HG03196 (cell line): ENCODE measurements around the gene MLLT10.
"Not testable (repeated sequence)": the region's sequence is repeated elsewhere in the genome, so short reads cannot be mapped to it uniquely, and the experiment has no call there.

ENCODE experiments used
- ATAC-seq: cut with Tn5 transposase; IDR thresholded peaks from one replicate; pipeline ENCODE4 v1.9.1; 2021; ENCODE audit not compliant: unreplicated experiment

The MLLT10 gene

DNA sequence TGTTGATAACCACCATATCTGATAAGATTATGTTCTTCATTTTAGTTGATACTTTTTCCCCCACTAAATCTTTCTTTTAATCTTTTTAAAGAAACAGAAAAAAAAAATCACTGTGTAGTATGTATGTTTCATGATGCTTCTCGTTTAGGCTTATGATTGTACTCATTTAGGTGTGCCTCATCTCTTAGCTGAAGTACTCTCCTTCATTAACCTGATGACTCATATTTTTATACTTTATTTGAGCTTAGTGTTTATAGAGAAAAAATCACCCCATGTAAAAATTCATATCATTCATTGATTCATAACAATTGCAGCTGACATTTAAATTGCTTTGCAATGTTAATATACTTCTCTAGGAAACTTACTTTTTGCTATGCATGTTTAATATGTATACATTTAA, 158.9 kb downstream of the MLLT10 start:
- no peak for ATAC-seq

DNA sequence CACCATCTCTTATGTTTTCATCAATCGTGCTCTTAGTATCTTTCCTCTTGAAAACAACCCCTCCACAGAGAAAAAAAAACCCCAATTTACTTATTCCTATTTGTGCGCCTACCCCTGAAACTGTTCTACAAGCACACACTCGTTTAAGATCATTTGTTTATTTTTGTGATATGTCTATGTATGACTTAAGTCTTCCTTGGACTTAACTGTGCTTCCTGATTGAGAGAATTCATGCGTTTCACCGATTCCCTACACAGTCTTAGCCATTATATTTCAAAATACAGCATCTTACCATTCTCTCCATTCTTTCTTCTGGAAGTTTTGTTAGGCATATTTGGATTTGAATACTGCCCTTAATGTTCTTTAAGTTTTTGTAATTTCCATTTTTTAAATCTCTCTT, 159.4 kb downstream of the MLLT10 start:
- ATAC-seq: no peak

DNA sequence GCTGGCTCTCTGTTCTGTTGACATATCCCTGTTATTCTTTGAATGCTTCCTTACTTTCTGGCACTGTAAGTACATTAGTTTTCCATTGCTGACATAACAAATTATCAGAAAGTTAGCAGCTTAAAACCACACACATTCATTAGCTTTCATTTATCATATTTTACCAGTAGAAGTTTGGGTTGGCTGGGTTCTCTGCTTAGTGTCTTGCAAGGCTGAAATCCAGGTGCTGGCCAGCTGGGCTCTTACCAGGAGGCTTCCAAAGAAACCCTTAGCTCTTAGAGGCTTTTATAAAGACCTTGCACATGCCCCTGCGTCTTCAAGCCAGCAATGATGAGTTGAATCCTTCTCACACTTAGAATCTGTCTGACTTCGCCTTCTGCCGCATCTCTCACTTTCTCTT, 160.6 kb downstream of the MLLT10 start:
- no peak for ATAC-seq

DNA sequence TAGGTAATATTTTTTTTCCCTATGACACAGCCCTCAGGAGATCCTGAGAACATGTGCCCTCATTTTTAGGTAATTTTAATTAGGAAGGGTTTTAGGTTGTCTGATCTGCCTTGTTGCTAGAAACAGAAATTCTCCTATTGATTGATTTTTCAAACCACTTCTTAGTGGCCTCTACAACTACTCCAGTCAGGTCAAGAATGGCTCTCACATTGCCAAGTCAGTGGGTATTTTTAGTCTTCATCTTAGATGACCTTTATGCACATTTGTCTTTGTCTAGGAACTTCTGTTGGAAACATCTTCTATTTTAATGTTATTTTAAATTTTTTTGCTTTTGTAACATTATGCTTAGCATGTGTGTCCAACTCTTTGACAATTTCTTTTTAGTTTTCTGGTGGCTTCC, 162.3 kb downstream of the MLLT10 start:
- no peak for ATAC-seq

DNA sequence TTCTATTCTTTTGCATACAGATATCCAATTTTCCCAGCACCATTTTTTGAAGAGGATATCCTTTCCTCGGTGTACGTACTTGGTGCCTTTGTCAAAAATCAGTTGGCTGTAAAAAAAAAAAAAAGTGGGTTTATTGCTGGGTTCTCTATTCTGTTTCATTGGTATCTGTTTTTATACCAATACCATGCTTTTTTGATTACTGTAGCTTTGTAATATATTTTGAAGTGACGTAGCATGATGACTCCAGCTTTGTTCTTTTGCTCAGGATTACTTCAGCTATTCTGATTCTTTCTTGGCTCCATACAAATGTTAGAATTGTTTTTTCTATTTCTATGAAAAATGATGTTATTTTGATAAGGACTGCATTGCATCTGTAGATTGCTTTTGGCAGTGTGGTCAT, 165.5 kb downstream of the MLLT10 start:
- ATAC-seq: no peak

DNA sequence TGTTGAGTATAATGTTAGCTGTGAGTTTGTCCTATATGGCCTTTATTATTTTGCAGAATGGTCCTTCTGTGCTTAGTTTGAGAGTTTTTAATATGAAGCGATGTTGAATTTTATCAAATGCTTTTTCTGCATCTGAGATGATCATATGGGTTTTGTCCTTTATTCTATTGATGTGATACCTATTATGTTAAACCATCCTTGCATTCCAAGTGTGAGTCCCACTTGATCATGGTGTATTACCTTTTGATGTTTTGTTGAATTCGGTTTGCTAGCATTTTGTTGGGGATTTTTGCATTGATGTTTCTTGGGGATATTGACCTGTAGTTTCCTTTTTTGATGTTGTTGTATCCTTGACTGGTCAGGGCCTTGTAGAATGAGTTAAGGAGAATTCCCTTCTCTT, 166.4 kb downstream of the MLLT10 start:
- ATAC-seq: no peak

DNA sequence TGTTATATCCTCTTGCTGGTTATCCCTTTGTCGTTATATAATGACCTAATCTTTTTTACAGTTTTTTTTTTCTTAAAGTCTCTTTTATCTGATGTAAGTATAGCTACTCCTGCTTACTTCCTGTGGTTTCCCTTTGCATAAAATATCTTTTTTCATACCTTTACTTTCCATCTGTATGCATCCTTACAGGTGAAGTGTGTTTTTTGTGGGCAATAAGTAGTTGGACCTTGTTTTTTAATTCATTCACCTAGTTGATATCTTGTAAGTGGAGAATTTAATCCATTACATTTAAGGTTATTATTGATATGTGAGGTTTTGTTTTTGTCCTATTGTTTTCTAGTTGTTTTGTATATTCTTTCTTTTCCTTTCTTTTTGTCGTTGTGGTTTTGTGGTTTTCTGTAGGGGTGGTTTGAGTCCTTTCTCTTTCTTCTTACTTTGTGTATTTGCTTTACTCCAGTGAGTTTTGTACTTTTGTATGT, 168.6 kb downstream of the MLLT10 start:
- peak; percentile 64 for ATAC-seq

DNA sequence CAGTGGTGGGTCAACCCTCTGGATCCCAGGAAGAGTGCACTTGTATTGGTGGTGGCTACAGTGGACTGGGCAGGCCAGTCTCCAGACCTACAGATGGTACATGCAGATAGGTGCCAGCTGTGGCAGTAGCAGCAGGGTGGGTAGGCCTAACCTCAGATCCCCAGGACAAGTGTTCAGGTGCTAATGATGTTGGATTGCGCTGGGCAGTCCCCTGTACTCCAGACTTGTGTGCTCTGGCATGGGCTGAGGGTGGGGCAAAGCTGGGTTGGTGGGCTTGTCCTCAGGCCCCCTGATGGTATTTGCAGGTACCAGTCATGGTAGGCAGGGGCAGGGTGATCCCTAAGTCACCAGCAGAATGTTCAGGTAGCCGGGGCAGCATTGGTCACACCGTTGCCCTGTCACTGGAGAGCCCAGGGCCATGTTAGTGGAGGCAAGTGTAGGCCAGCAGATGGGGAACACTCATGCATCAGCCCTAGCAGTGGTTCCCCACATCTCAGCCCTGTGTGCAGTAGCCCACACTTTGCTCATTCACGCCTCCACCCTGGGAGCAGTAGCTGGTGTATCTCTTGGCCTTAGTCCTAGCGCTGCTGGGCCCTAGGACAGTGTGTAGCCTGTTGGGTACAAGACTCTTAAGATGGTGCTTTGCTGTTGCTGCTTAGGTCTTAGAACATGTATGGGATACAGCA, 171.3 kb downstream of the MLLT10 start:
- no peak for ATAC-seq

DNA sequence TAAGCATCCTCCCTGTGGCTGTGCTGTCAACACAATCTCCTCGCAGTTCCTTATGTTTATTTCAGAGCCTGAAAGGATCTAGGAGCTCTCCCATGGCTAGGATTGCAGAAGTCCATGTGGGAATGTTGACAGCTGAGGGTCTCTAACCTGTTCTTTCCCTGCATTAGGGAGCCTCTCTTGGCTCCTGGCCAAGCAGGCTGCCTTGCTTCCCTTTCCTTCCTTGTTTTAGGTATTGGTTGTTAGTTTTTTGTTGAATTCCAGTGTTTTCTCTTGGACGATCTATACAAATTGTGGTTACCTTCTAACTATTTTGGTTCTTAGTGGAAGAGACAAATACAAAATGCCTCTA, 171.8 kb downstream of the MLLT10 start:
- no peak for ATAC-seq

DNA sequence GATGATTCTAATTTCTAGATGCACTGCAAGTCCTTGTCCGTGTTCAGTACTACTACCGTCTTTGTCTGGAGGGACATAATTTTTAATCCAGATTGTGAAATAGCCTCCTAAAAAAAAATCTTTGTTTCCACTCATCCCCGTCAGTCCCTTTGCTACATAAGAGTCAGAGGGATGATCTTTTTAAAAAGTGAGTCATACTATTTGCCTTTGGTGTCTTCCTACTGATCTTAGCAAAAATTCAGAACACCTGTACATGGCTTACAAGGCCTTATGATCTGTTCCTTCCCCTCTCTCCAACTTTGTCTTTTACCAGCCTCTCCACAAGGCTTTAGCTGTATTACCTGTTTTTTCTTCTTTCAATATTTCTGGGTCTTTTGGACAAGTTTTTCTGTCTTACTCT, 173.5 kb downstream of the MLLT10 start:
- ATAC-seq: no peak

DNA sequence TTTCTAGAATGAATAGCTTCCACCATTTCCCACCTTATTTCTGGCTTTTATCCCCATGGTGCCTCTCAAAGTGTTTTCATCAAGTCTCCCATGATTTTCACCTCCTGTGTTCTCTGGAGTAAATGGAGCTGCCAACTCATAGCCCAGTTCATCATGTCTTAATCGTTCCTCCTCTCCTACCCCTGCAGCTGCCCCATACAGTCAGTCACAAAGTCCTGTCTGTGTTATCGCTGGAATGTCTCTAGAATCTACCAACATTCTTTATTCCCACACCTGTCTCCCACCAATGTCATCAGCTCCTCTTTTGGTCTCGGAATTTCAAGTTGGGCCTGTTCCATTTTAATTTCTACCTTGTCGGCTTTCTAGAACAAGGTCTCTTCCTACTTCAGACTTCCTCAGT, 178.9 kb downstream of the MLLT10 start:
- ATAC-seq: no peak

DNA sequence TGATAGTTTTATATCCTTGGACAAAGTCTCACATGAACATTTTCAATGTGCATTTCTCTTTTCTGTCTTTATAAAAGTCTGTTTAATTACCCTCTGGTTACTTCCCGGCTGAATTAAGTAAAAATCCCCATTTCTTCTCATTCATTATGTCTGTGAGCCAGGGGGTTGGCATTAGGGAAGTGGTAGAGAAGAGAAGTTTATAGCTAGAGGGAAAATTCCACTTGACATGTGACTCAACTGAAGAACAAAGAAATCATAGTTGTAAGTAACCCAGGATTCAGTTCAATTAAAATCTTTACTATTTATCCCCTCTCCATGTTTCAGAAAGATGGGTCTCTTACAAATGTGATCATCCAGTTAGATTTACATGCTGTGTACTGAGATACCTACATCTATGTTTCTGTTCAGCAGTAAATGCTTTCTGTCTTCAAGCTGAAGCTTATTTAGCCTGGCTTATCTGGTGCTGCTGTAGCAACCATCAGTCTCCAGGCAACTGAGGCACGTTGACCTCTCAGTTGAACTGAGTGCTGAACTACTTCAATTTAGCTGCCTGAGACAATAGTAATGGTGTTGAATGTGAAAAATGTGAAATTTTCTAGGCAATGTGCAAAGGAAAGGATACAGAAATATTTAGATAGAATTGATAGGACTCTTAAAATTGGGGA, 181.6 kb downstream of the MLLT10 start:
- ATAC-seq: no peak

DNA sequence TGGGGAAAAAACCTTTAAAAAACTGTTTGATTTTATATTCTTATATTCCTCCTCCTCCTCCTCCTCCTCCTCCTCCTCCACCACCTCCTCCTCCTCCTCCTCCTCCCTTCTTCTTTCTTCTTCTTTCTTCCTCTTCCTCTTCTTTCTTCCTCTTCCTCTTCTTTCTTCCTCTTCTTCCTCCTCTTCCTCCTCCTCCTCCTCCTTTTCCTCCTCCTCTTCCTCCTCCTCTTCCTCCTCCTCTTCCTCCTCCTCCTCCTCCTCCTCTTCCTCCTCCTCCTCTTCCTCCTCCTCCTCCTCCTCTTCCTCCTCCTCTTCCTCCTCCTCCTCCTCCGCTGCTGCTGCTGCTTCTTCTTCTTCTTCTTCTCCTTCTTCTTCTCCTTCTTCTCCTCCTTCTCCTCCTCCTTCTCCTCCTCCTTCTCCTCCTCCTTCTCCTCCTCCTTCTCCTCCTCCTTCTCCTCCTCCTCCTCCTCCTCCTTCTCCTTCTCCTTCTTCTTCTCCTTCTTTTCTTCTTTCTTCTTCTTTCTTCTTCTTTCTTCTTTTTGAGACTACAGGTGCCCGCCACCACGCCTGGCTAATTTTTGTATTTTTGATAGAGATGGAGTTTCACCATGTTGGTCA, 183.5 kb downstream of the MLLT10 start:
- ATAC-seq: not testable (repeated sequence)

DNA sequence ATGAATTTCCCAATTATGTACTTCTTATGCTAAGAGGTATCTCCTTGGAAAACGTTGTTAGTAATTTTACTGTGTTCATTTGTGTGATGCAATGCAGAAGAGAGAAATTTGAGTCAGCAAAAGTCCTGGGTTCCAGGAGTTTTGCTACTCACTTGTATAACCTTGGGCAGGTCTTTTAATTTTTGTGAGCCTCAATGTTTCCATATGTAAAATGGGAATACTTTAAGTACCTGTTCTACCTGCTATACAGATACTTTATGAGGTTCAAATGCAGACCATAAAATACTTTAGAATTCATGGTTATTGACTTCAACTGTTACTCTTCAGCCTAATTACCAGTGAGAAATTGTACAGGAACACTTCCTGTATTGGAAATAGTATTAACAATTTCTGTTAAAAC, 185.5 kb downstream of the MLLT10 start:
- no peak for ATAC-seq

DNA sequence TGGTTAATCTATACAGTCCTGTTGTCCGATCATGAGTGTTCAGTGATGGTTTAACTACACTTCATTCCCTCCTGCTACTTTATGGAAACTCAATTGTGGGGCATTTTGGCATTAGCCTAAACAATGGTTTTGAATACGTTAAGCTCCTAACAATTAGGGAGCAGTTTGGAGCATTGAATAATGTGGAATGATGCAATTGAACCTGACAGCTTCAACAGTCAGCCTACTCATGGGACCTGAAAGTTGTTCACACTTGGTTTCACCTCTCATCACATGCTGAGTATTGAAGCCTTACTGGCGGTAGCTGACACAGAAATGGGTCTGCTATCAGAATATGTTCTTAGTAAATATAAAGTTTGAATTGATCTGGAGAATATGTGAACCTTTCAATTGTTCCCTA, 186.1 kb downstream of the MLLT10 start:
- no peak for ATAC-seq

DNA sequence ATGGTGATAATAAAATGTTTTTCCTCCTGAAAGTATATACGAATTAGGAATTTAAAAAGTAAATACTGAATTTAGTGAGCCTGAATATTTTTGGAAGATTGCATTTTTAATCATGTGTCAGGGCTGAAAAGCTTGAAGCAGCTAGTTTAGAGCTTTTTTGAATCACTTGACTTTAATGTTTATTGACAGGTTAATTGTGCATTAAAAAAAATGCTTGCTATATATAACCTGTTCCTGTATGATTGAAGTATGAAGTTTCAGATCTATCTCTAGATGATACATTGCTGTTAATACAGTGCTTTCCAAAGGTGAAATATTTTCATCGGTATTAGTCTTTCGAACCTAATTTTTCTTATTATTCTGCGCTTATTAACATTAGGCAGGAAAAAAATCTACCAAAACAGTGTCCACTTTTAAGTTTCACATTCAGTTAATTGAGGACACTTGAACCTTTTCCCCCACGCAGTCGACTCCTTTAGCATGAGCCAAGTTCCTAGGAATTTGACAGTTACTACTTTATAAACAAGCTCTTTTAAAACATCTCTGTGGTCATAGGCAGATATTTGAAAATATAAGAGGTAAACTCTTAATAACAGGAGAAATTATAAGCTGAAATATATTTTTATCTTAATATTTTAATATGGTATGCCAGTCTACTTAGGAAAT, 187.1 kb downstream of the MLLT10 start:
- no peak for ATAC-seq

DNA sequence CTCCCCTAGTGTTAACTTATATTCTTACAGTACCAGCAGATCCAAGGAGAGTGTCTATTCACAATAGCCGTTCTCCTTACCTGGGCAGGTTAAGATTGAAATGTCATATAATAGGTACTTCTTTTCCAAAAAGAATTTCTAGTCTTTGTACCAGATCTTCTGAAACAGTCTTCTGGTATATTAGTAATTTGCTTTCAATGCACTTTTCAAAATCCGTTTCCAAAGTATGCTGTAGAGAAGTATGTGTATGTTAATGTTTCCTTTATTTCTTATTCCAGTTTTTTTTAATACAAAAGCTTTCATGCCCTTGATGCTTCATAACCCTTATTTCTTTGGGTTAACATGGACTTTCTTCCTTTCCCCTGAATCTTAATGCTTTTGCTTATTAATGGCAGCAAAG, 188.2 kb downstream of the MLLT10 start:
- ATAC-seq: no peak

DNA sequence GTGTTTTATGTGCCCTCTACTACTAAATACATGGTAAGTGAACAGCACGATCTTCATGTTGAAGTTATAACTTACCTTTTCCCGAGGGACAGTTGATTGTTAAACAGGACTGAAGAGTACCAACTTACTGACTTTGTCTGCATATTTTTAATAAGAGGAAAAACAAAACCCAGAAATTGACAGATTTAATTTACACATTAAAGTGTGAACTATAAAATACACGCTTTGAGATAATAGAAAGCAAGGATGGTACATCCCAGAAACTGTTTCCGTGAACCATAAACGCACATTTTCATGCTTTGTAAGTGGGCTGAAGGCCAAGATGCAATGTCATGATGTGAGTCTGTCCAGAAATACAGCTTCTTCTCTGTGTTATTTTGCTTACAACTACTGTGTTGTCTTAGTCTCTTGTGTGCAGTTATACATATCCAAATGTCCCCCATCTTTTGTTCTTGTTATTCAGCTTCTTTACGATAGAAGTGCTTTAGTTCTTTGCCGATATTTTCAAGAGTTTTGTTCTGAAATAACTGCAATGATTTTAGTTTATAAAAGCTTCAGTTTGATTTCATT, 190.1 kb downstream of the MLLT10 start:
- ATAC-seq: no peak

DNA sequence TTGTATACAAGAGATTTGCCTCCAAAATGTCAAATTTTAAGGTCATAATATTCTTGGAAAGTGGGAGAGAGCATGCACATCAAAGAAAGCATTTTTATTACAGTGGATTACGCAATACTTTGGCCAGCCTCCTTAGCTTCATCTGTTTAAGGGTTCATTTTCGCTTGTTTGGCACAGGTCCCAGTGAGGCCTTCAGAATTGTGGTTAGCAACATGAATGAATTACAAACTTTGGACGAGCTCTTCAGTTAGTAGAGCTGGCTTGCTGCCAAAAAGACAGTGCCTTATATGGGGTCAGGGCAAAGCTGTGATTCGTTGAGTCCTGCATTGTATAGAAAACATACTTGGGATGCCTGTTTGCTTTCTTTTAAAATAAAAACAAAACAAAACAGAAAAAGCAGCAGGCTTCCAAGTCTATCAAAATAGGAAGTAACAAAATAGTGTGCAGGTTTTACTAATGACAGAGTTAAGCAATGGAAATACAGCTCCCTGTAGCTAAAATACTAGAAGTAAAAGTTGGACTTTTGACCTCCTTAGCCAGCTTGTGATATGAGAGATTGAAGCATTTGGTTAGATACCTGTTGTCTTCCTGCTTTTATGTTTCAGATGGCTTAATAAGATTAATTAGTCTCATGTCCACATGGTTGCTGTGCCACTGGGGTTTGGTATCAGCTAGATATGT, 190.8 kb downstream of the MLLT10 start:
- ATAC-seq: no peak

DNA sequence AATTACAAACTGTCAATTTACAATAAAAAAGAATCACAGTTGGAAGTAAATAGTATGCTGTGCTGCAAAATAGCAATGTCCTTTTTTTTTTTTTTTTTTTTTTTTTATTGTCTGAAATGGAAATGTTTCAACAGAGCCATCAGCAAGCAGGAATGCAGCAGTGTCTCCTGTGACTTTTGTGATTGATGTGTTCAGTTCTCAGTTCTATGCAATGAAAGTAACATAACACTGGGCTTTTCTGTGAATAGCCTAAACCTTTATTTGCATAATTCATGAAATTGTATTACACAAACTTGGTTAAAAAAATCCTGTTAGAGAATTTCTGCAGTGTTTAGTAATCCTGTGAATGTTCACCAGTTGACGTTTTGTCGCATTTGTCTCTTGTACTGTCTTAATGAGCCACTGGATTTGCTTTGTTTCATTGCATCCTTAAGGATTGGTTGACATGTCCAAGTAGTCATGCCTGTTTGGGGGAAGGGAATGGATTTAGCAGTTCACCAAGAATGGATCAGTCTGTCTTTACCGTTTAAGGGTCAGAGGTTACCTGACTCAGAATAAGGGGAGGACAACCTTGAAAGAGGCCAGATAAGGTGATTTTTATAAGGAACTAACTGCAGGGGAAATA, 192.7 kb downstream of the MLLT10 start:
- no peak for ATAC-seq
